B cell (primary cell): ENCODE data around the gene PRR14. TPM values are rescaled to one million over a fixed set of nuclear protein-coding genes. Genes with fewer than 3 reads are reported as not detected.

Source experiments
- ATAC-seq: fragments of 200-7000 bp; cut with Tn5 transposase; one replicate; pipeline ENCODE4 v1.10.0; 2021; ENCODE audit warnings: low read depth, mild to moderate bottlenecking, moderate number of reproducible peaks, moderate library complexity
- CTCF ChIA-PET: fragments of 350-600 bp; sonication (Branson Sonifier 250); formaldehyde crosslinking; loops from one replicate; lab custom pipeline; 2021; ENCODE audit warnings: antibody characterized with exemption, inconsistent platforms; lab: Charles Lee
- POLR2A ChIA-PET: fragments of 350-600 bp; sonication (Branson Sonifier 250); formaldehyde crosslinking; loops from one replicate; lab custom pipeline; 2021; ENCODE audit warnings: antibody characterized with exemption; lab: Charles Lee
- DNase-seq: peaks from one replicate; pipeline ENCODE4 v3.0.0; 2013
- H2AFZ ChIP-seq: 2 replicates; pipeline ENCODE4 v1.6.1; 2012; ENCODE audit warnings: mild to moderate bottlenecking, low read depth, low read length; ENCODE audit not compliant: insufficient read depth, poor library complexity, severe bottlenecking
- H3K27ac ChIP-seq, 2 donors: 1 replicate in 1 of 2; 2 replicates in 1 of 2; pipeline ENCODE4 v1.5.1; 2012 to 2013; ENCODE audit warnings: low read length in 2 of 2, mild to moderate bottlenecking in 2 of 2, moderate library complexity in 1 of 2
- H3K27me3 ChIP-seq, 4 experiments: fragments of 200-600 bp in 1 of 4; sonication (generic) in 1 of 4; replicated peaks in 1 of 4; 1 replicate in 2 of 4; 2 replicates in 2 of 4; pipeline versions ENCODE4 v1.6.1 to v1.7.0; 2013 to 2016; ENCODE audit warnings: low read length in 3 of 4, mild to moderate bottlenecking in 2 of 4, mixed read lengths in 1 of 4, moderate library complexity in 1 of 4; ENCODE audit not compliant: insufficient read depth in 4 of 4, control insufficient read depth in 3 of 4; ENCODE audit errors: control extremely low read depth in 1 of 4
- H3K36me3 ChIP-seq, 2 experiments: replicated peaks in 1 of 2; 1 replicate in 1 of 2; 2 replicates in 1 of 2; pipeline versions ENCODE4 v1.6.1 to v1.7.1; 2013; ENCODE audit warnings: low read length in 1 of 2; ENCODE audit not compliant: insufficient read depth in 2 of 2, control insufficient read depth in 1 of 2; ENCODE audit errors: control extremely low read depth in 1 of 2, extremely low read depth in 1 of 2
- H3K4me1 ChIP-seq, 2 donors: fragments of 200-600 bp in 1 of 2; sonication (generic) in 1 of 2; 1 replicate in 1 of 2; 2 replicates in 1 of 2; pipeline versions ENCODE4 v1.5.1 to v1.6.1; 2013 to 2017; ENCODE audit warnings: low read length in 2 of 2; ENCODE audit not compliant: control insufficient read depth in 2 of 2, insufficient read depth in 2 of 2
- H3K4me2 ChIP-seq: replicated peaks from 2 replicates; pipeline ENCODE3; 2012; ENCODE audit warnings: mild to moderate bottlenecking, low read depth, low read length; ENCODE audit not compliant: poor library complexity, severe bottlenecking
- H3K4me3 ChIP-seq, 5 experiments: fragments of 200-600 bp in 1 of 5; sonication (generic) in 1 of 5; 1 replicate in 3 of 5; 2 replicates in 2 of 5; pipeline versions ENCODE4 v1.5.1 to v1.7.0; 2011 to 2016; ENCODE audit warnings: low read length in 4 of 5, mild to moderate bottlenecking in 4 of 5, low read depth in 2 of 5, control low read depth in 1 of 5, moderate library complexity in 1 of 5; ENCODE audit not compliant: insufficient read depth in 1 of 5; ENCODE audit errors: control extremely low read depth in 1 of 5, extremely low read depth in 1 of 5
- H3K79me2 ChIP-seq: fragments of 200-600 bp; sonication (generic); one replicate; pipeline ENCODE4 v1.6.0; 2016; ENCODE audit warnings: low read length; ENCODE audit not compliant: control insufficient read depth, insufficient read depth
- H3K9ac ChIP-seq: fragments of 200-600 bp; sonication (generic); 2 replicates; pipeline ENCODE4 v1.6.1; 2017; ENCODE audit warnings: mild to moderate bottlenecking, low read length, moderate library complexity
- H3K9me3 ChIP-seq, 3 donors: one replicate each; pipeline versions ENCODE4 v1.6.1 to v1.7.1; 2013; ENCODE audit warnings: low read length in 2 of 3; ENCODE audit not compliant: control insufficient read depth in 2 of 3, insufficient read depth in 1 of 3; ENCODE audit errors: control extremely low read depth in 1 of 3
- H4K20me1 ChIP-seq: 2 replicates; pipeline ENCODE4 v1.6.0; 2012; ENCODE audit warnings: mild to moderate bottlenecking, low read length; ENCODE audit not compliant: insufficient read depth, control insufficient read depth, poor library complexity, severe bottlenecking
- H3K27ac Mint-ChIP-seq: one replicate; pipeline ENCODE4 v1.8.0; 2021; ENCODE audit warnings: mixed read lengths
- H3K27me3 Mint-ChIP-seq: one replicate; pipeline ENCODE4 v1.8.0; 2021; ENCODE audit warnings: mixed read lengths
- H3K4me1 Mint-ChIP-seq: one replicate; pipeline ENCODE4 v1.8.0; 2021; ENCODE audit warnings: mixed read lengths
- H3K4me3 Mint-ChIP-seq: one replicate; pipeline ENCODE4 v1.8.0; 2021; ENCODE audit warnings: mixed read lengths
- H3K9me3 Mint-ChIP-seq: one replicate; pipeline ENCODE4 v1.8.0; 2022; ENCODE audit warnings: mixed read lengths; ENCODE audit not compliant: insufficient read depth
- CTCF ChIP-seq: fragments of 200-600 bp; IDR thresholded peaks from one replicate; pipeline ENCODE4 v1.8.0; 2022; ENCODE audit warnings: antibody characterized with exemption, mild to moderate bottlenecking
- EZH2 ChIP-seq: IDR thresholded peaks from 2 replicates; pipeline ENCODE4 v1.6.1; 2012; ENCODE audit warnings: borderline replicate concordance, low read depth, mild to moderate bottlenecking, moderate library complexity, low read length; ENCODE audit not compliant: insufficient read depth, poor library complexity, severe bottlenecking
- whole genome bisulfite sequencing: methylation state at CpG from one replicate; pipeline ENCODE4 v1.1.5; 2013; ENCODE audit warnings: missing lambda C conversion rate; ENCODE audit not compliant: insufficient coverage; 5-methylcytosine and 5-hydroxymethylcytosine counted together
- intact Hi-C: fragments of 100-400 bp; cut with micrococcal nuclease; formaldehyde crosslinking; loops from one replicate; pipeline ENCODE4 v1.10.0; 2022
- polyA plus RNA-seq: library from polyadenylated mRNA; depleted of rRNA; stranded (reverse); fragments of >200 nt; gene quantifications from 2 replicates; pipeline ENCODE4 v1.2.3, GENCODE V29; 2012
- total RNA-seq, 2 donors: library from RNA; stranded (reverse); fragments of 120-200 nt in 1 of 2; gene quantifications; 1 replicate in 1 of 2; 2 replicates in 1 of 2; pipeline versions ENCODE4 v1.2.3 to v1.2.4, GENCODE V29; 2013 to 2022

PRR14 gene
- total and polyA plus RNA-seq, 2 donors (not counting 1 experiment from before 2014, with no cell fraction given), result 62.4 to 95.8 TPM

GRCh38 chr16:30667361-30667905 is 16.7 kb downstream of the PRR14 start:
- H3K27ac Mint-ChIP-seq, result no peak overlapping the region
- Histone ChIP-seq H4K20me1 (peaks cover 80% of the 10 kb centered on the region), H3K9ac (no peak overlapping the region), H2AFZ (no peak overlapping the region), H3K9me3 (no peaks in the 10 kb centered on the region), H3K4me2 (no peak overlapping the region), H3K79me2 (peaks cover 22% of the 10 kb centered on the region), H3K36me3 (peaks cover 3 to 79% of the 10 kb centered on the region in 2 experiments), H3K4me1 (peaks cover 5 to 12% of the 10 kb centered on the region in 2 donors), H3K27me3 (no peaks in the 10 kb centered on the region), H3K4me3 (no peak overlapping the region), H3K27ac (no peak overlapping the region)
- no peaks in the 10 kb centered on the region for H3K9me3 Mint-ChIP-seq
- ChIA-PET POLR2A (interaction anchor here (0.6 to 1.4 kb wide), 2 partner anchors 9 to 81 kb away, joined by 3 to 5 read pairs; partner anchors contain the start of gene FBRS), CTCF (no interaction called here)
- WGBS, result 98% methylated on average over 11 of the region's 11 CpGs
- H3K4me3 Mint-ChIP-seq, result no peak overlapping the region
- no peak for ATAC-seq
- TF ChIP-seq CTCF (no peak), EZH2 (no peak)
- peaks cover 15% of the 10 kb centered on the region for H3K4me1 Mint-ChIP-seq
- no peak for DNase-seq
- no peaks in the 10 kb centered on the region for H3K27me3 Mint-ChIP-seq
- intact Hi-C loops, result no loop called here

- Histone ChIP-seq H3K4me1 (peaks cover 0 to 4% of the 10 kb centered on the region in 2 donors), H4K20me1 (peaks cover 71% of the 10 kb centered on the region), H2AFZ (no peak overlapping the region), H3K4me3 (no peak overlapping the region), H3K27ac (no peak overlapping the region), H3K79me2 (peaks cover 12% of the 10 kb centered on the region), H3K4me2 (no peak overlapping the region), H3K9me3 (no peaks in the 10 kb centered on the region), H3K9ac (no peak overlapping the region), H3K36me3 (peaks cover 3 to 70% of the 10 kb centered on the region in 2 experiments), H3K27me3 (no peaks in the 10 kb centered on the region)
- no peak overlapping the region for H3K27ac Mint-ChIP-seq
- TF ChIP-seq EZH2 (no peak), CTCF (no peak)
- H3K4me1 Mint-ChIP-seq, result peaks cover 10% of the 10 kb centered on the region
- ATAC-seq, result no peak
- no peaks in the 10 kb centered on the region for H3K9me3 Mint-ChIP-seq
- POLR2A ChIA-PET, result interaction anchor here (1.4 kb wide), 1 partner anchor 10 kb away, joined by 5 read pairs; the partner anchor contains the start of gene FBRS
- DNase-seq, result no peak
- CTCF ChIA-PET, result no interaction called here
- intact Hi-C loops, result no loop called here
- WGBS, result 94% methylated on average over 12 of the region's 12 CpGs
- H3K27me3 Mint-ChIP-seq, result no peaks in the 10 kb centered on the region
- no peak overlapping the region for H3K4me3 Mint-ChIP-seq
These were observed 17.6 kb downstream of the PRR14 start for GRCh38 chr16:30668393-30668792.
